Measurements from ENCODE around the gene FIG4. TPM values are rescaled to one million over a fixed set of nuclear protein-coding genes. Genes with fewer than 3 reads are reported as not detected.
"Not testable (repeated sequence)": the region's sequence is repeated elsewhere in the genome, so short reads cannot be mapped to it uniquely, and the experiment has no call there.

The FIG4 gene
- total RNA-seq, 1 donor from 2014 or later: 11.6 TPM

DNA sequence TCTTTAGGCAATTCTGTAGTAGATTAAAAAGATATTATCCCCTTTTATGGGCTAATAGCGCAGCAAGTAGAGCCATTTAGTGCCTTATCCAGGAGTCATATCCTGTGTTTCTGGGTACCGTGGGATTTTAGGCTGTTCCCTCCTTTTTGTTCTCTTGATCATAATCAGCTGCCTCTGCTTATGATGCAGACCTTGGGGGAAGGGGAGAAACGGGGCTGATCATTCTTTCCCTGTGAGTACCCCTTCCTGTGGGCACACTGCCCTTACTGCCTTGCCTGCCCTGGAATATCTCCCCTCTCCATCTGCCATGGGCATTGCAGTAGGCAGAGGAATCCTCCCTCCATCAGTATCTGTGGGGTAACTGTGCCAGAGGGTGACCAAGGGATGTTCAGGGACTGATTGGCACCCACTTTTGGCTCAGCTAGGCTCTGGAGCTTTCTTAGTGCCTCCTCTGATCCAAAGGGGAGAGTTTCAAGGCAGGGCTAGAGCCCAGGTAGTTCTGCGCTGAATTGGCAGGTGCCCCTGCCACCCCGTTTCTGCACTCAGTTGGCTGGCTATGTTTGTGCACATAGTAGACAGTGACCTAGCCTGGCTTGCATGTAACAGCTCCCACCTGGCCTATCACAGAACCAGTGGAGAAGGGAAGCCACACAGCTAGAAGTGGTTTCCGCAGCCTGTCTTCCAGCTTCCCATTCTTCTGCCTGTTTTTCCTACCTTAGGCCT is 103.3 kb downstream of the FIG4 start:
- intact Hi-C loops (cut with micrococcal nuclease): no loop called here

DNA sequence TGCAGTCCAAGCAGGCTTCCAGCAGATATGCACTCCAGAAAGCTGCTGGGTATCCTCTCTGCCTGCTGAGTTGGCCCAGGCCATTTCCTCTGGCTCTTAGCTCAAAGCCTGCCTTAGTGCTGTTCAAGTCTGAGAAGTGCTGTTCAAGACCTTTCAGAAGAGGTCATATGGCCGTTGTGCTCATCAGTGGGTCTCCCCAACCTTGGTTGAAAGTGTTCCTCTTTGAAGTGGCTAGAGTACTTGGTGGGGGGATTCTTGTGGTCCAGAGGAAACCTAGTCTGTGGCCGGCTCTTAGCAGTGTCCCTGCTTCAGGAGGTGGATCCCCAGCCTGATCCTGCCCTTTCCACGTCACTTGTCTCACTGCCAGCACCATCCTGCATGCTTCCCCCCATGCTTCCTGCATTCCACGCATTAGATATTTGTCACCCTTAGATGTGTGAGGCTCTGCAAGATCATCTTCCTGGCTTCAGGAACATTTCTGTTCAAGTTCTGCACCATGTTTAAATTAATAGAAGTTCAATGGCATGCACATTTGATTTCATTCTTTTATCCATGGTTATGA is 105.0 kb downstream of the FIG4 start:
- intact Hi-C loops (cut with micrococcal nuclease): no loop called here

DNA sequence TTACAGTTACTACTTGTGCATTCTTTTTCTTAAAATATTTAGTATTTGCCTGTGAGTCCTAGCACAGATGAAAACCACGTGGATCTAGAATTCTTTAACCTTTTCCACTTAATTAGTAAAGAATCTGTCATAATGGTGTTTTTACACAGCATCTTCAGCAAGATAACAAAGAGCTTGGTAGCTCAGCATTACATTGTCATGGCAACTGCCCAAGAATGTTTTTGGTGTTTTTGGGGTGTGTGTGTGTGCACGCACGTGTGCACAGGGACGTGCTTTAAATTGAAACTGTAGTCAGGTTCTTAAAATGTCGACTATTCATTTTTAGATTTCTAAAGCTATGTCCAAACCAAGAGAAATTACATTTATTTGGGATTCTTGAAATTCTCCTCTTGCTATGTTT is 108.0 kb downstream of the FIG4 start:
- intact Hi-C loops (cut with micrococcal nuclease): no loop called here

DNA sequence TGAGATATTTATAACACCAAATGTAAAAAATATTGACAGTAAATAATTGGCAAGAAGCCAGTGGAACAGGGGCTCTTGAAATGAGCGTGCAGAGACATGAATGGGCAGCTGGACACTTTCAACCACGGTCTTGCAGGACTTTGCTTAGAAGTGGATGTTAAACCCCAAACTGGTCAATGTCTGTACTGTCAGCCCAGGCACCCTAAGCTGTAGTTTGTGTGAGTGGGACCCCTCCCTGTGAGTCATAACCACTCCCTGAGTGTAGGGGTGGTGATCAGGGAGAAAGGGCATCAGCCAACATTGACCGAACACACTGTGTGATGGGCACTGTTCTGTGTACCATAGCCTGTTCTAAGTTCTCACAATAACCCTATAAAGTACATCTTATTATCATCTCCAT is 108.6 kb downstream of the FIG4 start:
- intact Hi-C loops (cut with micrococcal nuclease): no loop called here

DNA sequence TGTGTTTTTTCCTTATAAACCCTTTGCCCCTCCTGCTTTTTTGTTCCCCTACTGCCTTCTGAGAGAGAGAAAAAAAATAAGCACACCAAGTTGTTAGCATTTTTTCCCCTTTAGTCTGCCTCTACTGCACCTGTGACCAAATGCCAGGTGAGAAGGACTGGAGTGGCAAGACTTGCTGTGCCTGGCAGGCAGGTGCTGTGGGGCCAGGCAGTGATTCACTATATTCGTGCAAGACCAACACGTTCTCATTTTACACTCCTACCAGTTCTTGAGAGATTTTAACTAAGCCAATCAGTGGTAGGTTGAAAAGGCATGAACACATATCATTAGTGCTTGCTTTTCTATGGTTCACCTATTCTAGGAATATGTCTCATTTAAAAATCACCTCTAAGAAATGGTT is 109.7 kb downstream of the FIG4 start:
- intact Hi-C loops (cut with micrococcal nuclease): no loop called here

DNA sequence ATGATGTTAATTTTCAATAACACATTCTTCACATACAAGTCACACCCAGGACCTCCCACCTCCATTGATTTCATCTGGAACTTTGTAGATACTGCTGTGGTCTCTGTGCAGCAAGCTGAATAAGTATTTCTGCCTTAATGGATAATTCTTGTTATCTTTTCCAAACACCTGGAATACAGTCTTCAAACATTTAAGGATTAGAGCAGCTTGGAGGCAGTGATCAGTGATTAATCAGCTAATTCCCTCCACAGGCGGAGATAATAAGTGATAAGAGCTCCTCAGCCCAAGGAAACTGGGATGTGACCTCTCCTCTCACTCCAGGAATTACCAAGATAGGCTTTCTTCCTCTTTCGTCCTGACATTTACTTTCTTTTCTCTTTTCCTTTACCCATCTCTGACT is 110.7 kb downstream of the FIG4 start:
- intact Hi-C loops (cut with micrococcal nuclease): no loop called here

DNA sequence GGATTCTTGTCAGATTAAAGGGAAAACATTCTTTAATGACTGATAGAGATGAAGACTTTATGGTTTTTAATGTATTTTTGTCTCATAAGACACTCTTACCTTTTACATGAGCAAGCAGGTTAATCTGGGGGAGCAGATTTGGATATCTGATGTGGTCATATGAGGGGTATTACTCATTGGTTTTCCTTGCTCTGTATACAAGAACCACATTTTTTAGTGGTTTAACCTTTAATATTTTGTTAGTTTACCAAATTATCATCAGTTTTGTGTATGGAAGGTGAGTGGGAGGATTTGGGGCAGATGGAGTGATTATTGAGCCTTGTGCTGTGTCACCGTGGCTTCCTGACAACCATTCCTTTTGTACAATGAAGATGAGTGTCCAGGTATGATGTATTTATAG is 112.9 kb downstream of the FIG4 start:
- intact Hi-C loops (cut with micrococcal nuclease): no loop called here

DNA sequence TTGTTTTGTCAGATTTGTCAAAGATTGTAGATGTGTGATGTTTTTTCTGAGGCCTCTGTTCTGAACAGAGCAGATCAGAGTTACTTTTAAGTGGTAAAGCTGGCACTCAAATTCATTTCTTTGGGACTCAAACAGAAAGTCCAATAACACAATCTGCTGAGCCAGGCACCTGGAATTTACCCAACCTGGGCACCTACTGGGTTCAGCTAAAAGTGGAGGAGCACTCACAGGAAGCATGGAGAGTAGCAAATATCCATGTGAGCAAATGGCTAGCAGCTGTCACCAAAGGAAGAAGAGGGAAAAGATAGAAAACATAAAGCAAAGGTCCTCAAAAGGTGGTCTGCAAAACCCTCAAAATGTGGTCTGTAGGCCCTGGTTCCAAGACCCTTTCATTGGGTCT is 116.8 kb downstream of the FIG4 start:
- intact Hi-C loops (cut with micrococcal nuclease): no loop called here

DNA sequence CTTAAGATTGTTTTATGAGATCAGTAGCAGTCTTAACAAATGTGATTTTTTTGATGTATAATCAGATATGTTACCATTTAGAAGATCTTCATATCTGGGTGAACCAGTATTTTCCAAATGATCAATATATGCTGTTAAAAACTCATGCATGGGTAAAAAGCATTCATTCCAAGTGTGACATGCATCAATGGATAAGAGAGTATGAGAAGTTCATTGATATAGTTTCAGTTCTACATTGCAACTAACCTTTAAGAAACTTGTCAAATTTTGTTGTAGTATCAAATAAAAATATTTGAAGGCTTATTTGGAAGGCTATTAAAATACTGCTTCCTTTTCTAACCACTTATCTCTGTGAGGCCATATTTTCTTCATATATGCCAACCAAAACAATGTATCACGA is 117.7 kb downstream of the FIG4 start:
- intact Hi-C loops (cut with micrococcal nuclease): no loop called here

DNA sequence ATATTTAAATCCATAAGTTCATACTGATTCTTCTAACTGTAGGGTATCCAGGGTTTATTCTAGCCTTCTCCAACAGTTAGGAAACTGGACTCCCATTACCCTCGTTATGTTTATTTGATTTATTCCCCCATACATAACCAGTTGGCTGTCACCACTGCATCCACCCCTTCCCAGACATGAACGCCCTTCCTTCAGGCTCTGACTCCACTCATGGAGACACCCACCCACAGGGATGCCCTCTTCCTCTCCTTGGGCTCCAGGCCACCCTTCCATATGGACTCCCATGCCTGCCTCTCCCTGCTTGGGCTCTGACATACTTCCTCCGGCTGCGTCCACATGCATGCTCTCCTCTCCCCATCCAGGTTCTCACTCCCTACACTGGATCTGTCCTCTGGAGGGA is 124.0 kb downstream of the FIG4 start:
- intact Hi-C loops (cut with micrococcal nuclease): no loop called here

DNA sequence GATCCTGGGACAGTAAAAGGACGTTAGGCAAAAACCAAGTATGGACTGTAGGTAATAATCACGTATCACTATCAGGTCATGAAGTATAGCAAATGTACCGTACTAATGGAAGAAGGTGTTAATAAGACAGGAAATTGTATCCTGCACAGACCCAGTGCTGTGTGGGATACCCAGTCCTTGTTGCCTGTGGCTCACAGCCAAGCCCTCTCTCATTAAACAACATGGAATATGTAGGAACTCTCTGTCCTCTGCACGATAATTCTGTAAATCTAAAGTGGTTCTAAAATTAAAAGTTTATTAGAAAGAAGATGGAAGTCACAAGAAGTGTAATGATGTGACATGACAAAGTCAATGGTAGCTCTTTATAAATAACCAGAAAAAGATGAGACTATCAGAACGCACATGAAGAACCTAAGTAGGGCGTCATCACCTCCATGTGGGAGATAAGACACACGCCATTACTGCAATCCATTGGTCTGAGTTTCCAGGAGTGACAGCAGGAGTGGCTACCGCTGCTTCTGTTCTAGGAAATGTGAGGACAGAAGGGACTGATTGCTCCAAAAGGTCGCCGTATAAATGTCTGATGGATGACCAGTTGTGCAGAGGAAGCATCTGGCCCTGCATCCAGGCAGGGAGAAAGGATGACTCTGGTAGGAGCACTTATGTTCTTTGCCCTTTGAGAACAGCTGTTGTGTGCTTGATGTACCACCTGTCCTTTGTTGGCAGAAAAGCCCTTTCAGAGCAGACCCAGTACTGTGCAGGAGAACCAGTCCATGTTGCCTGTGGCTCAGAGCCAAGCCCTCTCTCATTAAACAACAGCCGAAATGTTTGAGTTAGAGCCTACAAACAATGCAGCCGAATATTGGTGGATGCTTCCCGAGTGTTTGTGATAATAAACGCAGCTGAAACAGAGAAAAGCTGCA is 125.6 kb downstream of the FIG4 start:
- intact Hi-C loops (cut with micrococcal nuclease): no loop called here

DNA sequence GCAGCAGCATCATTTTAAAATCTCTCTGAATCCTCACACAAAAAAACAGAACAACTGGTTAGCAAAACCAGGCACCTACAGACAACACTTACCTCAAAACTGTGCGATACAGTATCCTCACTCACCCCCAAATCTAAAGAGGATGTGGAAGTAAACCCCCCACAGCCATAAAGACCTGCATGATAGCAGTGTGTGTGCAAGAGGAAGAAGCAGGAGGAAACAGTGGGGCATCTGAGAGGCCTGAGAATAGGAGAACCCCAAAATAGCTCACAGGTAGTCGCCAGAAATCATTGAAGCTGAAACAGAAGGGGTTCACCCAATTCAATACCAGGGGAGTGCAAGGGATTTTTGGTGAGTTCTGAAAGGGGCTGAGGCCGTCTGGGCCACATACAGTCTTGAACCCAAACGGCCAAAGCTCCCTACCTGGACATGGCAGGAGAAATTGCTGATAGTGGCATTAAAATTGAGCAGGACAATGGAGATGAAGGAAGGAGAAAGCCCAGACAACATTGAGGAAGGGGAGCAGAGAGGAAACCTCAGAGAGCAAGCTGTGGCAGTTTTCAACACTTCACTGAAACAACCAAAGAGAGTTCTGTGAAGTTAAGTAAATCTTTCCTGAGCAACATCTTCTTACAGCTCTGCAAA is 129.7 kb downstream of the FIG4 start:
- intact Hi-C loops (cut with micrococcal nuclease): no loop called here

DNA sequence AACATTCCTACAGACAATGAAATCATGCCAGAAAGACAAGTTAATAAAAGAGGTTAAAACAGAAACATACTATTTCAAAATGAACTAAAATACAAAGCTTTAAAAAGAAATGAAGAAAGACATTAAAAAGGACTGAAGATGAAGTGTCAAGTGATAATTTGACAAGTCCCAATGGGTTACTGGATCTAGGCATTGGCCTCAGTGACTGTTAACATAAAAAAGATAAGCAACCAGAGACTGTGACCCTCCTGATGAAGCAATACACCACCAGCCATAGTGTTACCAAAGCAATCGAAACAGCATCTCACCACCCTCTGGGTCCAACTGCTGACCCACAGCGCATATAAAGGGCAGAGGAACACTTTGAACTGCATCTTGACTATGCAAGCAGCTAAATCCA is 130.3 kb downstream of the FIG4 start:
- intact Hi-C loops (cut with micrococcal nuclease): no loop called here

DNA sequence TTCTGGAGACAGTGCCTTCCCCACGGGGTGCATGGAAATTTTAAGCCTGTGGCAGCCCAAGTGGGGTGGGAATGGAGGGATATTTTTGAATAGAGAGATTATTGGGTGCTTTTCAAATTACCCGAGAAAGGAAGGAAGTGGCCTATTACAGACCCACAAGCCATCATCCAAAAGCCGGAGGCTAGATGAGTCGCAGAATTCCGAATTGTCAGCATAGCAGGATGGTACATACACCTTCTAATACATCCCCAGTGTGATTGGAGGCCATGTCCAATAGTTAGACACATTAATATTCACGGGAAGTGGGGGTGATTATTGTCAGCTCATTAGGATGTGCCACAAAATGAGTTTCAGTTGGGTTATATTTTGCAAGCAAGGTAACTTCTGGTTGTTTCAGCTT is 133.0 kb downstream of the FIG4 start:
- intact Hi-C loops (cut with micrococcal nuclease): no loop called here

DNA sequence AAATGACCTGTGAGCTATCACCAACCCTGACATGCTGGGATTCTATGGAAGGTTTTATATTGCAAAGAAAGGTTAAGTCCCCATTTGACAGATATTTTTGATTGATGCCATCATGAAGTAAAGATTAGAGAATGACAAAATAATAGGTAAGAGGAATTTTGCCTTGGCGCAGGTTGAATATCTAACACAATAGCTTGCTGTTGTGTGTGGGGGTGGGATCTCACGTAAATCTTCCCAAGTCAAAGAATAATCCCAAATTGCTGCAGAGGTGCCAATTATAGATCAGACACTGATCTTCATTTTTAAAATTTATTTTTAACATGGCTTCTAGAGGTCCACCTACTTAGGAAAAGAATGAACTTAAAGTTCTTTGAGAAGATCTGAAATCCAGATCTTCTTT is 135.5 kb downstream of the FIG4 start:
- intact Hi-C loops (cut with micrococcal nuclease): no loop called here

DNA sequence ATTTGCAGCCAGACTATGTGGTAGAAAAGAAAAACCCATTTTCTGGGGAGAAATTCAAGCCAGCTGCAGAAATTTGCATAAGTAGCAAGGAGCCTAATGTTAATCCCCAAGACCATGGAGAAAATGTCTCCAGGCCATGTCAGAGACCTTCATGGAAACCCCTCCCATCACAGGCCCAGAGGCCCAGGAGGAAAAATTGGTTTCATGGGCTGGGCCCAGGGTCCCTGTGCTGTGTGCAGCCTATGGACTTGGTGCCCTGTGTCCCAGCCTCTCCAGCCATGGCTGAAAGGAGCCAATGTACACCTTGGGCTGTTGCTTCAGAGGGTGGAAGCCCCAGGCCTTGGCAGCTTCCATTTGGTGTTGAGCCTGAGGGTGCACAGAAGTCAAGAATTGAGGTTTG is 140.3 kb downstream of the FIG4 start:
- intact Hi-C loops (cut with micrococcal nuclease): not testable (repeated sequence)

DNA sequence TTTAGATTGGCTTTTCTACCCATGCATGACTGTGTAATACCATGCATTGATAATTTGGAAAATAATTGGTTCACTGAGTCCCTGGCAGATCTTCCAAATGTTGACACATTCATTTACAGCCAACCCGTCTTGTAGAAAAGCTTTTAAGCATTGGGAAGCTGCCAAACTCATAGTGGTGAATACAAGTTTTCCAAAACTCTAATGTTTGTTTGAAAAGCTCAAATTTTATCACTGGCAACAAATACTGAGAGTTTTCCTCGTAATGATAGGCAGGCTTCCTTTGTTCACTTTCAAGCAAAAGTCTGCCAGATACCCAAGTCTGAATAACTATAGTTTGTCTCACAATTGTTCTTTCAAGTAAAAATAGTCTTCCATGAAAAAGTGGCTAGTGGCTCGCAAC is 143.0 kb downstream of the FIG4 start:
- intact Hi-C loops (cut with micrococcal nuclease): no loop called here

DNA sequence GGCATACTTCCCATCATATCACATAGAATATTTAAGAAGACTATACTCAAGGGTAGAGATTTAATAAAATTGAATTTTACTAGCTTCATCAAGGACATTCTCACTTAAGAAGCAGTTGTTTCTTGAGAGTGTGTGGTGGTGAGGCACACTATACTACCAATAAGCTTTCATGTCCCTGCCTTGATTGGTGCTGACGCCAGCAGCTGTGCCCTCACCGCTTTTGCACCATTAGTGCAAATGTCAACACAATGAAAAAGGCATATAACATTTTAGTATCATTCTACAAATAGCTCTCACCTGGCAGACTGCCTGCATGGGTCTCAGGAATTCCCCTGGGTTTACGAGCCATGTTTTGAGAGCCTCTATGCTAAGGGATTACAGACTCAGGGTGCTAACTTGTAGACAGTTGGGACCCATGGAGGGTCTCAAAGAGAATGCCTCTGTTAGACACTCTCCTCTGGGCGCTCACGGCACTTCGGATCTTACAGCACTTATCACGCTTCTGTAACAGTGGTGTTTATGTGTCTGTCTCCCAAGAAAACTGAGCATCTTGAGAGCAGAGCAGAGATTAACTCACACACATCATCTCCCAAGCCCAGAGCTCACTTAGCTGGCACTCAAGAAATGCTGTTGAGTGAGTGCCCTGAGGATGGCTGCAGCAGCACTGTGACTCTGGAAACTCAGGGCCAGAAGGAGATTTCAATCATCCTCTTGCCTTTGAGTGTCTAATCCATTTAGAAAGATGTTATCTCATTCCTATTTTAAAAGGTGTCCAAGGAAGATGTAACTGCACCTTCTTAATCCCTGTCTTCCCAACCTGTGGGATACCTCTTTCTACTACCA is 143.7 kb downstream of the FIG4 start:
- intact Hi-C loops (cut with micrococcal nuclease): no loop called here

DNA sequence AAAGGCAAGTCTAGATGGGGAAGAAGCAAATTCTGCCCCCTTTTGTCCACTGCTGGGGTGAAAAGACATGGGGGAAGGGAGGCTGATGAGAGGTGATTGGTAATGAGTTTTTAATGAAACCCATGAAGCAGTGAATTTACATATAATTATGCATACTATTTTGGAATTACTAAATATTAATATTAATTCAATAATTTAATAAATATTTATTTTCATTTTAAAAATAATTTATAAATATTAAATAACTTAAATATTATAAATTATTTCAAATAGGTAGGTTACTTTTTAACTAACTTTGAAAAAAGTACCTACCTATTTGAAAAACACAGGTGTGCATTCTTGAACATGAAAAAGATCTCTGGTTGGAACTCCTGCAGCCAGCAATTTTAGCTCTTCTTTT is 148.9 kb downstream of the FIG4 start:
- intact Hi-C loops (cut with micrococcal nuclease): no loop called here

DNA sequence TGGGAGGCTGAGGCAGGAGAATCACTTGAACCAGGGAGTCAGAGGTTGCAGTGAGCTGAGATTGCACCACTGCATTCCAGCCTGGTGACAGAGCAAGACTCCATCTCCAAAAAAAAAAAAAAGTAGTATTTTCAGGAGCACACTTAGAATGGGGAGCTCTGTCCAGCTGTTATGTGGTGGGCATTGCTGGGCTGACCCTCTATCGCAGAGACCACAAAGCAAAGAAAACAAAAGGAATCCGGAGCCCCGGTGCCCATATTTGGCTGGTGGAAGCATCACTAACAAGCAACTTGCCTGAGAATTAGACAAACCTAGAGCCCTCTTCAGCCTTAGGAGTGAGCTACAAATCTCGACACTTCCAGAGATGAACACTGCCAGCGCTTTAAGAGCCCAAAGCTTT is 149.7 kb downstream of the FIG4 start:
- intact Hi-C loops (cut with micrococcal nuclease): no loop called here

DNA sequence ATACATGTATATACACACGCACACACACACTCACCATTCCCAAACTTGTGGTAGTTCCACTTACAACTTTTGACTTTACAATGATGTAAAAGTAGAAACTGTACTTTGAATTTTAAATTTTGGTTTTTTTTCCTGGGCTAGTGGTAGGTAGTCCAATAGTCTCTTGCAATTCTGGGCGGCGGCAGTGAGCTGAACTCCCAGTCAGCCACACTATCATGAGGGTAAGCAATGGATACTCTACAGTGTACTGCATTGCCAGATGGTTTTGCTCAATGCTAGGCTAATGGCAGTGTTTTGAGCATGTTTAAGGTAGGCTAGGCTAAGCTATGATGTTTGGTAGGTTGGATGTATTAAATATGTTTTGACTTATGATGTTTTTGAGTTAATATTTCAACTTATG is 150.8 kb downstream of the FIG4 start:
- intact Hi-C loops (cut with micrococcal nuclease): no loop called here

Data from T-helper 1 cell treated with Interleukin-12 subunit alpha and Interleukin-12 subunit beta and Interleukin-4 antibody, amounts not matched to agents 30 ng/mL and 1 ng/mL, for 36 hours (primary cell).